Measurements from ENCODE around the gene SEC23A.

- TF ChIP-seq, protein P1, sequence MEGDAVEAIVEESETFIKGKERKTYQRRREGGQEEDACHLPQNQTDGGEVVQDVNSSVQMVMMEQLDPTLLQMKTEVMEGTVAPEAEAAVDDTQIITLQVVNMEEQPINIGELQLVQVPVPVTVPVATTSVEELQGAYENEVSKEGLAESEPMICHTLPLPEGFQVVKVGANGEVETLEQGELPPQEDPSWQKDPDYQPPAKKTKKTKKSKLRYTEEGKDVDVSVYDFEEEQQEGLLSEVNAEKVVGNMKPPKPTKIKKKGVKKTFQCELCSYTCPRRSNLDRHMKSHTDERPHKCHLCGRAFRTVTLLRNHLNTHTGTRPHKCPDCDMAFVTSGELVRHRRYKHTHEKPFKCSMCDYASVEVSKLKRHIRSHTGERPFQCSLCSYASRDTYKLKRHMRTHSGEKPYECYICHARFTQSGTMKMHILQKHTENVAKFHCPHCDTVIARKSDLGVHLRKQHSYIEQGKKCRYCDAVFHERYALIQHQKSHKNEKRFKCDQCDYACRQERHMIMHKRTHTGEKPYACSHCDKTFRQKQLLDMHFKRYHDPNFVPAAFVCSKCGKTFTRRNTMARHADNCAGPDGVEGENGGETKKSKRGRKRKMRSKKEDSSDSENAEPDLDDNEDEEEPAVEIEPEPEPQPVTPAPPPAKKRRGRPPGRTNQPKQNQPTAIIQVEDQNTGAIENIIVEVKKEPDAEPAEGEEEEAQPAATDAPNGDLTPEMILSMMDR (IDR thresholded peaks at IDR 0.05), result no peak
- no peak for TF ChIP-seq EZH2 (IDR thresholded peaks at IDR 0.05; ENCODE audit: borderline replicate concordance, insufficient read depth, low read depth, low read length, poor library complexity, severe bottlenecking)
Measured at GRCh38 chr14:39055786-39056474, 47.1 kb downstream of the SEC23A start.

Data from B cell (primary cell).